G401 (cell line): ENCODE results near the gene CAST. TPM values are rescaled to one million over a fixed set of nuclear protein-coding genes. Genes with fewer than 3 reads are reported as not detected.
A peak's percentile ranks its signal among the peaks of the same experiment; 100 is the strongest.

Experiments used
- DNase-seq: peaks from one replicate; pipeline ENCODE4 v3.0.0-alpha.2; 2015; ENCODE audit warnings: low spot score
- in situ Hi-C: cut with HindIII; loops from 2 replicates; pipeline ENCODE4 v1.10.0; 2016; ENCODE audit warnings: low sequenced_read_pairs, mixed read lengths
- total RNA-seq: library from RNA; depleted of rRNA; stranded (reverse); fragments of >200 nt; shearing (Covaris generic); gene quantifications from 2 replicates; pipeline ENCODE4 v1.2.3, GENCODE V29; 2014

Gene CAST
- total RNA-seq, 1 experiment from 2014 or later: 59.1 TPM

DNA sequence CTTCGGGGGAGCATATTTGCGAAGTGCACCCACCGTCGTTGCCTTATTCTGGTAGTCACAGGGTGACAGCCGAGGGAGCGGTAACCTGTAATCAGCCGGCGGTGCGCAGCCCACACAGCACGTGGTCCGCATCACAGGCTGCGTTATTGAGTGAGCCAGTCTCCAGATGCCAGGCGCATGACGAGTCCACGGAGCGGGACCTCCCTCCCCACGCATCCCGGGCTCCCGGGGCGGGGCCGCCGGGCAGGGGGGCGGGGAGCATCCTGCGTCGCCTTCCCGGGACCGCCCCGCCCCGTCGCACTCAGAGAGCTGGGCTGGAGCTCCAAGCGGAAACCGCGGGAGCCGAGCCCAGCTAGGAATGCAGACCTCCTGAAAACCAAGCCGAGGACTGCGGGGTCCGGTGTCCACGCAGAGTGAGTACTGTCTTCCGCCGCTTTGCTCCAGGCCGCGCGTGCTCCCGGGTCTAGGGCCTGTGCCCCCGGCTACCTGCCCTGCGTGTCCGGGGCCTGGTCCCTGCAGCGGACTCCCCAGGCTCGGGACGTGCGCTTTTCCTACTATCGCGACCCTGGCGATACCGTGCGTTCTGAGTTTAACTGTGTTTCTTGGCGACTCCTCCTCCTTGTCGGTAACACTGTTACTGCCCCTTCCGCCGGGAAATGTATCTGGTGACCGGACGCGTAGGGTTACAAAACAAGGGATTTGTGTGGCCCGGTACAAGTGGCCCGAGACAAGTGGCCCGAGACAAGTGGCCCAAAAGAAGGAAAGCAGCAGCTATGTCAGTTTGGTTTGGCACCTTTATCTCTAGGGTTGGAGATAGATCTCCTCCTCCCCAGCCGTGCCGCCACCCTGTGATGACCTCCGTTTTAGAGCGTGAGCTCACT, 40.6 kb downstream of the CAST start:
- in situ Hi-C loops: no loop called here
- peak; percentile 89 for DNase-seq

DNA sequence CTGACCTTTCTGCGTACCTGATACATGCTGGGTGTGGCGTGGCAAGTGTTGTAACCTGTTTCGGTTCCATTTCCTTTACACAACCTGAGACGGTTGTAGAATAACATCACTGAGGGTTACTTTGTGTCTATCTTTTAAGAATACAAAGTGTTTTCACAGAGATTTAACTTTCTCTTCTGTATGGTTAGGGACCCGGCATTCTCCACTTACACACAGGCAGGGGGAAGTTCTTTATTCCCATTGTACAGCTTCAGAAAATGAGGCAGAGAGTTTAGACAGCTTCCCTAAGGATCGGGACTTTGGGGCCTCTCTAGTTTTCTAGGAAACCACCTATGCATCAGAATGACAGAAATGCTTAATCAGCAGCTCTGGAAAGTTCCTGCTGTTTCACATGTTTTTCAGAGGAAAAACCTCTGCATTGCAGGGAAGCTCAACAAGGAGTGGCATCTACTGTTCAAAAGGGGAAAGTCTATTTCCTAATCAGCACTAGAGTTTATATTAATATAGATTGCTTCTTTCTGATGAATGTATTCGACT, 41.3 kb downstream of the CAST start:
- in situ Hi-C loops: no loop called here
- peak; percentile 30 for DNase-seq

GRCh38 chr5:96703995-96704394, 41.8 kb downstream of the CAST start:
- in situ Hi-C loops: no loop called here
- no peak for DNase-seq

DNA sequence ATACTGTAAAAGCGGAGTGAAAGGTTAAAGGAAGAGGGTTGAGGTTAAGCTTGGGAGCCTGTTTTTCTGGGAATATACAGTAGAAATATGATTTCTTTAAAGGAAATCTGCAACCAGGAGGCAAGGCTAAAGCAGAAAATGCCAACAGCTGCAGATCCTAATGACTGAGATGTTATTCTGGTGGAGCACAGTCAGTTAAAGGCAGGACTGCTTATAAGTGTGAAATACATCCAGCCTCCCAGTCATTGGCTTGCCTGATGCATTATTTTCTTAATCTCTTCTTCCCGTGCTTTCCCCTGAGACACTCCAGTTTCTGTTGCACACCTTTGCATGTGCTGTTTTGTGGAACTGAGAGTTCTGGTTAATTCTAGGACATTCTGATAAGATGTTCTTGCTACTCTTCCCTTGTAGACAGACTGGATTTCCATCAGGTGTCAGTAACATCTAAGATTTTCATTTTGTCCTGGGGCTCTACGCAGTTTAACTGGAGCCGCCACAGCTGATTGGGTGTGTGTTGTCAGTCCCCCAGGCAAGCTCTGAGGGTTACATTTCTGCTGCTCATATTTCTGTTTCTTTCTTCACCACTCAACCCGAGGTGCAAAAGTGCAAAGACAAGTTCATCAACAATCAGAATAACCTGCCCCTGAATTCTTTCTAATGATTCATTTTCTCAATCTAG, 44.4 kb downstream of the CAST start:
- in situ Hi-C loops: no loop called here
- DNase-seq: no peak

DNA sequence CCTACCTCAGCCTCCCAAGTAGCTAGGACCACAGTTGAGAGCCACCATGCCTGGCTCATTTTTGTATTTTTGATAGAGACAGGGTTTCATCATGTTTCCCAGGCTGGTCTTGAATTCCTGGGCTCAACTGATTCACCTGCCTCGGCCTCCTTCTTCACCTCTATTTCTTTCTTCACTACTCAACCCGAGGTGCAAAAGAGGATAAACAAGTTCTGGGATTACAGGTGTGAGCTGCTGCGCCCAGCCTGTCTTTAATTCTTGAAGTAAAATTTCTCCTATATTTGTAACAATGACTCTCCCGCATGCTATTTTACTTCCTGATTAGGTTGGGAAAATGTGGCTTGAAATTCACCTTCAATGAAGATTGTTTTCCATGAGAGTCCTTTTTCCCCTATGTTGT, 46.4 kb downstream of the CAST start:
- in situ Hi-C loops: no loop called here
- DNase-seq: no peak

DNA sequence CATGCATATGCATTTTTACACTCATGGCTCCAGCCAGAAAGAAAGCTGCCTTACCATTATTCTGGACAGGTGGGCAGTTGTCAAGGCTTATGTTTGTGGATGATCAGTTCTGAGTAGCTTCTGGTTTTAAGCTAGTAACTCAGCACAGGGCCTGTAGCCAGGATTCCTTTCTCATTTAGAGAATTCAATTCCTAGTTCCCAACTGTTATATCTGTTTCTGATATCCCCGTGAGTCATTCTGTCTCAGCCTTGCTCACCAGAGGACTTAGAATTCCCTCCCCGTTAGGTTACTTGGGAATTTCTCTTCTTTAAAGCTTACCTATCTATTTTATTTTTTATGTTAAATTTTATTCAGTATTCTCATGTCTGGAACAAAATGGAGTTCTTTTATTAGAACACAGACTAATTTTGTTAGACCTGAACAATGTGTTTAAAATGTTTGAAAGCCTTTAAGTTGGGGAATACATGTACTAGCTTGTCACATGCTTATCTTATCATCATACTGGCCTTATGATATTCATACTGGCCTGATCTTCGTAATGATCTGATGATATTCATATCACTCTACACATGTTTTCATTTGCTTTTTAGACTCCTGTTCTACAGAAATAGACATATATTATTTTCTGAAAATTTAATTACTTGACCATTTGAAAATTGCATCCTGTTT, 47.1 kb downstream of the CAST start:
- no peak for DNase-seq
- in situ Hi-C loops: no loop called here

DNA sequence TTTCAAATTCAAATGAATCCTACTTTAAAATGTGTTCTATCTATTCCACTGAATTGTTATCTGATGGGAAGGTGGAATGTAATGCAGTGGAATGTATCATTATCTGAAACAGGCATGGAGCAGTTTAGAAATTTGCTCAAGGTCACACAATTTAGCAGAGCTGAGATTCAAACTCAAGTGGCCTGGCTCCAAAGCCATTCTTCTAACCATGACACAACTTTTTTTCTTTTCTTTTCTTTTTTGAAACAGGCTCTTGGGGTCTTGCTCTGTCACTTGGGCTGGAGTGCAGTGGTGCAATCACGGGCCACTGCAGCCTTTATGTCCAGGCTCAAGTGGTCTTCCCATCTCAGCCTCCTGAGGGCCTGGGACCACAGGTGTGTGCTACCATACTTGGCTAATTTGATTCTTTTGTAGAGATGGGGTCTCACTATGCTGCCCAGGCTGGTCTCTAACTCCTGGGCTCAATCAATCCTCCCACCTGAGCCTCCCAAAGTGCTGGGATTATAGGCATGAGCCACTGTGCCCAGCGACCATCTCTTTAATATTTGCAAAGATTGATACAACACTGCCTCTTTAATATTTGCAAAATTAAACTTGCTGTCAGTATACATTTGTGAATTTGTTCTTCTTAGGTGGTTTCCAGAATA, 50.0 kb downstream of the CAST start:
- DNase-seq: no peak
- in situ Hi-C loops: no loop called here

GRCh38 chr5:96714450-96714849, 52.3 kb downstream of the CAST start:
- in situ Hi-C loops: no loop called here
- DNase-seq: no peak

DNA sequence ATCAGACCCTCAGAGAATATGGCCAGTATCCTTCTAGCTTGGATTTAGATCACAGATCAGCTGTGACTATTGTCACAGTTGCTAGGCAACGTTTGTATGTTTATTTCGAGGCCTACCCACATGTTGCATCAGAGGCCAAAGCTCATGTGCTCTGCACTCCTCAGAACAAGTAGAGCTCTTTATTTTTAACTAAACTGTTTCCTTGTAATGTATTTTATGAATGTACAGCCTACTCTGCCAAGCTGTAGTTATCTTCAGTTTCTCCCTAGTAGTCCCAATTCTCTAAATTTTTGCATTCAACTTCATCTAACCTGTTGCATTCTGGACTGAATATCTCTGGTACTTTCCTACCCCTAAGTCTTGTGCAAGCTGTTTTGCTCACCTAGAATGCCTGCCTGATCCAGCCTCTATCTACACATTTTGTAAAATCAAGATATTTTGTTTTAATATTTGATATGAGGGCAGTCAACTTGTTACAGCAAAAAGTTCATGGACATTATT, 52.8 kb downstream of the CAST start:
- in situ Hi-C loops: no loop called here
- no peak for DNase-seq

DNA sequence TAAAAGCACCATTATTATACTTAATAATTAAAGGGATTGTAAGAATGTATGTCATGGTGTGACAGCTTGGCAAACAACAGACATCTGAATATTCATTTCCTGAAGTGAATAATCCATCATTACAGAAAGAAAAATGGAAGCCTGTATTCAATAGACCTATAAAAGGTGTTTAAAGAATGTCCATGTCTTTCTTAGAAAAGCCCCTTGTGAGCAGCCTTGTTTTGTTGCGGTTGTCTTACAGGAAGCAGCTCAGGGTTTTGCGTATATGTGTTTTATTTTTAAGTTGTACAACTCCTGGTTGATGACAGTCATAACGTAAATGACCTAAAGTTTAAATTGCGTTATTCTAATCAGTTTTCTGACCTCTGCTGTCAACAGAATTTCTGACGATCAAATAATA, 53.8 kb downstream of the CAST start:
- in situ Hi-C loops: no loop called here
- DNase-seq: no peak

DNA sequence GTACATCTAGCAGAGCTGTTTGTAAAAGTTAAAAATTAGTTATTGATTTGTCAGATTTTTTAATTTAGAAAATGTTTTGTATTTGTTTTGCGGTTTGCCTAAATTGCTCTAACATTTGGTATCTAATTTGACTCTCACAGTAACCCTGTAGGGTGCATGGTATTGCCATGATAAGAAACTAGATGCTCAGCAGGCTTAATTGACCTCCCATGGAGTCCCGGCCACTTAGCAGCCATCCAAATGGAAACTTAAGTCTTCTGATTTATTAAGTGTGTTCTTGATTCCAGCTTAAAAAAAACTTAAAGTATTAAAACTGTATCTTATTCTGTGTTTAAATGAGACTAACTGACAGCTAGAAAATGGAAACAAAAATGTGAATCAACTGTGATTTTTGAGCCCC, 54.5 kb downstream of the CAST start:
- DNase-seq: no peak
- in situ Hi-C loops: no loop called here

- no peak for DNase-seq
- in situ Hi-C loops: no loop called here
Observed at GRCh38 chr5:96717874-96718273, 55.7 kb downstream of the CAST start.

DNA sequence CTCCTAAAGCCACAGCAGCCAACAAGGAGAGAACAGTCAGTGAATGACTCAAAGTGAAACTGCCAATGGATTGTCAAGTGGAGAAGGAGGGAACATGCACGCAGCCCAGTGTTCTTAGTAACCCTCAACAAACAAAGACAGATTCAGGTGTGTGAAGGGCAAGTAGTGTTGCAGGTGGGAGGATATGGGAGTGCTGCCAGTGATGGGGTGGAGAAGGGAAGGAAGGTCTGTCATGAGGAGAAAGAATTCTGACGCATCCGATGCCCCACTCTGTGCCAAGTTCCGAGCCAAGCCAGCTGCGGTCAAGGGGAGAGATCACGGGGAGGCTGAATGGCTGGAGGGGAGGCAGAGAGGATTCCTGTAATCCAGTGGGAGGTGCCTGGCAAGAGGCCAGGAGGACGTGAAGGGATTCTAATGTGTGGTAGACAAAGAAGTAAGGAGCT, 56.5 kb downstream of the CAST start:
- DNase-seq: no peak
- in situ Hi-C loops: no loop called here

DNA sequence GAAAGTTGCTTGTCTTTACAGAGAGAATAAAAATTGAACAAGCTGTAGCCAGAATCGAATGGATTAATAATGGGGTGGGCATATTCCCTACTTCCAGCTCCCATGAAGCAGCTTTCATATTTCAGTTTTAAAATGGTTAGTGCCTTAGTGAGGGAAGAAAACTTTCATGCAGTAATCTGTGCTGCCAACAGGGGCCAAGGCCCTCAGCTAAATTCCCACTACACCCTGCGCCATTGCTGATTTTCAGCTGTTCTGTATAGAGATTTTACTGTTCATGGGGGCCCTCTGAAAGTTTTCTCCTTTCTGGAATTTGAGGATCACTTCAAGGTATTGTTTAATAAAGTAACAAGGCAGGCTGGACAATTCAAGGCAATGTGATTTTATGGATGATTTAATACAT, 58.2 kb downstream of the CAST start:
- DNase-seq: no peak
- in situ Hi-C loops: no loop called here

- in situ Hi-C loops: no loop called here
Observed at GRCh38 chr5:96721351-96721977, 59.3 kb downstream of the CAST start.

GRCh38 chr5:96725257-96725656, 63.1 kb downstream of the CAST start:
- in situ Hi-C loops: loop anchor here (25.0 kb wide), 1 partner anchor 437 kb away; no protein-coding TSS in a partner anchor
- DNase-seq: no peak

More at GRCh38 chr5:96721351-96721977, 59.3 kb downstream of the CAST start:
- DNase-seq: no peak

GRCh38 chr5:96726802-96727201, 64.6 kb downstream of the CAST start:
- in situ Hi-C loops: loop anchor here (25.0 kb wide), 1 partner anchor 435 kb away; no protein-coding TSS in a partner anchor
- peak; percentile 18 for DNase-seq

DNA sequence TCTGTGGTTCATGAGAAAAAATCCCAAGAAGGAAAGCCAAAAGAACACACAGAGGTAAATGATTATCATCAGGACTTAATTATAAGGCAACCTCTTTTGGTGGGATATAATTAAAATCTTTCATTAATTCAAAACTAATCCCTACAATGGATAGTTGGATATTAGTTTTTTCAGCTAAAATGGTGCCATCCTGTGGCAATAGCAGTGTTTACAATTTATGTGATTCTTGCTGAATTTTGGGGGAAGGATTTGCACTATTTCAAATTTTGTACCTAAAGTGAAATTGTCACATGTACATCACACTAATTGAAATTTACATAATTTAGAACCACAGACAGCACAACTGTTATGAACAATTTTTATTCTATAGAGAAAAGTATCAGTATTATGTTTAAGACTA, 67.0 kb downstream of the CAST start:
- DNase-seq: no peak
- in situ Hi-C loops: loop anchor here (25.0 kb wide), 1 partner anchor 433 kb away; no protein-coding TSS in a partner anchor
